Pancreas (tissue), 10 donors: ENCODE measurements around the gene ST3GAL4. TPM values are rescaled to one million over a fixed set of nuclear protein-coding genes. Genes with fewer than 3 reads are reported as not detected.
"Not testable (repeated sequence)": the region's sequence is repeated elsewhere in the genome, so short reads cannot be mapped to it uniquely, and the experiment has no call there.

Experiments used
- ATAC-seq, 4 donors: fragments of 200-7000 bp; cut with Tn5 transposase; one replicate each; pipeline versions ENCODE4 v1.8.0 to v1.9.1; 2020; ENCODE audit warnings: mild to moderate bottlenecking in 4 of 4, moderate library complexity in 4 of 4
- DNase-seq, 6 donors: peaks; one replicate each; pipeline ENCODE4 v3.0.0-alpha.2; 2020
- FAIRE-seq: peaks from 2 replicates; lab custom pipeline; 2012; peaks lifted over from hg19 to GRCh38; lab: Jason Lieb, UNC
- H3K27ac ChIP-seq, 4 donors: fragments of 200-600 bp; sonication (generic); 1 replicate in 3 of 4; 2 replicates in 1 of 4; pipeline versions ENCODE4 v1.5.0 to v1.8.0; 2020
- H3K27me3 ChIP-seq, 4 donors: fragments of 200-600 bp; one replicate each; pipeline ENCODE4 v1.8.0; 2021
- H3K36me3 ChIP-seq, 3 donors: fragments of 200-600 bp; sonication (generic) in 1 of 3; one replicate each; pipeline versions ENCODE4 v1.5.0 to v1.8.0; 2020 to 2021
- H3K4me1 ChIP-seq, 3 donors: fragments of 200-600 bp; one replicate each; pipeline ENCODE4 v1.8.0; 2021
- H3K4me3 ChIP-seq, 4 donors: fragments of 200-600 bp; sonication (generic) in 2 of 4; one replicate each; pipeline versions ENCODE4 v1.5.0 to v1.8.0; 2020 to 2021
- H3K9me3 ChIP-seq, 4 donors: fragments of 200-600 bp; one replicate each; pipeline ENCODE4 v1.8.0; 2021
- CTCF ChIP-seq, 4 donors: fragments of 200-600 bp; sonication (generic) in 3 of 4; IDR thresholded peaks; one replicate each; pipeline versions ENCODE4 v1.5.0 to v1.8.0; 2021; ENCODE audit warnings: antibody characterized with exemption in 4 of 4
- WGBS, 2 donors: extraction: QIAGEN DNeasy Blood & Tissue Kit; methylation state at CpG; one replicate each; pipeline ENCODE4 v1.1.7; 2013; 5-methylcytosine and 5-hydroxymethylcytosine counted together
- intact Hi-C, 3 donors: fragments of 100-400 bp; cut with DNase I; formaldehyde crosslinking; loops; one replicate each; pipeline versions ENCODE4 v1.11.1 to v1.14.2; 2022
- polyA plus RNA-seq, 2 donors: library from polyadenylated mRNA; stranded (reverse); fragments of 200-250 nt; gene quantifications; one replicate each; pipeline ENCODE4 v1.2.3, GENCODE V29; 2013
- total RNA-seq, 6 donors: library from RNA; stranded (reverse); fragmentation: NEBNext Ultra II Directional in 4 of 6; extraction: Animal tissue kit (Norgen Biotek cat#: 25700) in 4 of 6; gene quantifications; one replicate each; pipeline versions ENCODE4 v1.2.1 to v1.2.4, GENCODE V29; 2021 to 2023
- donor health status: healthy with polysubstance abuse.
- donor health status: DM: no; HTN: no; CAD: no; lungs with moderate emphysema.
- donor health status: DM: no; HTN: no; CAD: no.
- donor health status: control.
- donor health status: control.
- donor health status: Bipolar disorder and iron deficiency.
- donor health status: DM: yes; HTN: yes; CAD: no.
- donor health status: DM: no; HTN: no; CAD: no.
- donor health status: DM: no; HTN: no; CAD: no.
- donor health status: DM: yes; HTN: yes; CAD: no.

ST3GAL4 gene
- total and polyA plus RNA-seq, 8 donors, result 2.6 to 12.9 (median 9.4) TPM

GRCh38 chr11:126396266-126396665, 40.8 kb downstream of the ST3GAL4 start:
- FAIRE-seq, H3K27me3 ChIP-seq, H3K36me3 ChIP-seq, intact Hi-C loops, H3K27ac ChIP-seq, H3K9me3 ChIP-seq, ATAC-seq, H3K4me1 ChIP-seq, H3K4me3 ChIP-seq: not testable (repeated sequence)
- 89 to 93% methylated on average over 15 of the region's 15 CpGs for WGBS, 2 donors
- peak in 1 of 6 donors; percentile 12 for DNase-seq

GRCh38 chr11:126396965-126397364, 41.5 kb downstream of the ST3GAL4 start:
- DNase-seq (peak in 1 of 6 donors; percentile 3), FAIRE-seq (no peak), ATAC-seq (no peak)
- intact Hi-C loops, result no loop called here
- no peaks in the 10 kb centered on the region for H3K36me3 ChIP-seq
- no peak for TF ChIP-seq CTCF (IDR thresholded peaks at IDR 0.05)
- WGBS, 2 donors, result 91 to 94% methylated on average over 4 of the region's 4 CpGs
- no peaks in the 10 kb centered on the region for H3K27me3 ChIP-seq
- no peaks in the 10 kb centered on the region for H3K4me1 ChIP-seq
- no peak overlapping the region for H3K27ac ChIP-seq
- H3K9me3 ChIP-seq, result no peaks in the 10 kb centered on the region
- H3K4me3 ChIP-seq, result no peak overlapping the region

GRCh38 chr11:126398296-126398695, 42.8 kb downstream of the ST3GAL4 start:
- no peaks in the 10 kb centered on the region for H3K36me3 ChIP-seq
- 88% methylated on average over 4 of the region's 4 CpGs for WGBS, 2 donors
- intact Hi-C loops, result no loop called here
- DNase-seq (peak in 1 of 6 donors; percentile 23), ATAC-seq (no peak), FAIRE-seq (no peak)
- no peak for TF ChIP-seq CTCF (IDR thresholded peaks at IDR 0.05)
- H3K27ac ChIP-seq, result no peak overlapping the region
- H3K4me3 ChIP-seq, result no peak overlapping the region
- no peaks in the 10 kb centered on the region for H3K27me3 ChIP-seq
- no peaks in the 10 kb centered on the region for H3K4me1 ChIP-seq
- H3K9me3 ChIP-seq, result no peaks in the 10 kb centered on the region

- FAIRE-seq (no peak), ATAC-seq (no peak)
Observed at GRCh38 chr11:126398721-126399120, 43.2 kb downstream of the ST3GAL4 start.

GRCh38 chr11:126400019-126400418, 44.5 kb downstream of the ST3GAL4 start:
- Histone ChIP-seq H3K4me1 (no peaks in the 10 kb centered on the region), H3K27ac (no peak overlapping the region), H3K4me3 (no peak overlapping the region), H3K27me3 (no peaks in the 10 kb centered on the region), H3K9me3 (no peaks in the 10 kb centered on the region), H3K36me3 (no peaks in the 10 kb centered on the region)
- FAIRE-seq, result no peak
- intact Hi-C loops, result no loop called here
- no peak for ATAC-seq
- no peak for TF ChIP-seq CTCF (IDR thresholded peaks at IDR 0.05)
- no peak for DNase-seq

More at GRCh38 chr11:126398721-126399120, 43.2 kb downstream of the ST3GAL4 start:
- no peaks in the 10 kb centered on the region for H3K9me3 ChIP-seq
- no peak for DNase-seq
- no peaks in the 10 kb centered on the region for H3K4me1 ChIP-seq
- TF ChIP-seq CTCF (IDR thresholded peaks at IDR 0.05), result no peak
- intact Hi-C loops, result no loop called here
- H3K36me3 ChIP-seq, result no peaks in the 10 kb centered on the region
- H3K27me3 ChIP-seq, result no peaks in the 10 kb centered on the region
- no peak overlapping the region for H3K4me3 ChIP-seq
- H3K27ac ChIP-seq, result no peak overlapping the region
- 94 to 96% methylated on average over 1 of the region's 1 CpG for WGBS, 2 donors
